H1 (cell line): Measurements from ENCODE around the gene MYO1D. TPM values are rescaled to one million over a fixed set of nuclear protein-coding genes. Genes with fewer than 3 reads are reported as not detected.

ENCODE experiments used
- CTCF ChIA-PET: fragments of 300-600 bp; sonication (Branson Sonifier 250); formaldehyde crosslinking; loops from one replicate; lab custom pipeline; 2021; ENCODE audit not compliant: partially characterized antibody; lab: Charles Lee
- POLR2A ChIA-PET: fragments of 300-600 bp; sonication (Branson Sonifier 250); formaldehyde crosslinking; loops from one replicate; lab custom pipeline; 2021; ENCODE audit warnings: inconsistent platforms; ENCODE audit not compliant: partially characterized antibody; lab: Charles Lee
- DNase-seq, 2 experiments: peaks; one replicate each; pipeline versions ENCODE4 v3.0.0 to v3.0.0-alpha.2; 2010 to 2022; ENCODE audit warnings: low spot score in 2 of 2, low read depth in 1 of 2, mixed read lengths in 1 of 2
- FAIRE-seq: peaks from 2 replicates; lab custom pipeline; 2011; peaks lifted over from hg19 to GRCh38; lab: Jason Lieb, UNC
- H2AFZ ChIP-seq: 2 replicates; pipeline ENCODE4 v1.8.1; 2012; ENCODE audit warnings: low read length, inconsistent platforms
- H2AK5ac ChIP-seq: 2 replicates; pipeline ENCODE4 v1.6.1; 2013; ENCODE audit warnings: low read depth, low read length
- H2BK120ac ChIP-seq: replicated peaks from 2 replicates; pipeline ENCODE3; 2013; ENCODE audit warnings: low read depth, low read length, inconsistent platforms
- H2BK12ac ChIP-seq: 2 replicates; pipeline ENCODE4 v1.6.1; 2013; ENCODE audit warnings: low read depth, low read length
- H2BK15ac ChIP-seq: 2 replicates; pipeline ENCODE4 v1.6.1; 2013; ENCODE audit warnings: low read length
- H2BK20ac ChIP-seq: 2 replicates; pipeline ENCODE4 v1.6.1; 2013; ENCODE audit warnings: low read length
- H2BK5ac ChIP-seq: 2 replicates; pipeline ENCODE4 v1.6.1; 2013; ENCODE audit warnings: low read depth, low read length
- H3K14ac ChIP-seq: 2 replicates; pipeline ENCODE4 v1.6.1; 2013; ENCODE audit warnings: inconsistent platforms; ENCODE audit not compliant: insufficient read length
- H3K18ac ChIP-seq: 2 replicates; pipeline ENCODE4 v1.6.1; 2013; ENCODE audit warnings: low read length; ENCODE audit errors: extremely low read depth
- H3K23ac ChIP-seq: 2 replicates; pipeline ENCODE4 v1.6.1; 2013; ENCODE audit warnings: inconsistent platforms; ENCODE audit not compliant: insufficient read length
- H3K23me2 ChIP-seq: 2 replicates; pipeline ENCODE4 v1.6.1; 2013; ENCODE audit warnings: low read depth, low read length
- H3K27ac ChIP-seq: 2 replicates; pipeline ENCODE4 v1.6.1; 2011; ENCODE audit warnings: low read depth, low read length, inconsistent platforms
- H3K27me3 ChIP-seq, 4 experiments: replicated peaks in 1 of 4; 1 replicate in 1 of 4; 2 replicates in 3 of 4; pipeline versions ENCODE4 v1.6.1 to v1.8.1; 2011 to 2013; ENCODE audit warnings: low read length in 3 of 4, mild to moderate bottlenecking in 3 of 4, inconsistent platforms in 2 of 4, mixed read lengths in 2 of 4, moderate library complexity in 1 of 4; ENCODE audit not compliant: control insufficient read depth in 3 of 4, insufficient read depth in 3 of 4; ENCODE audit errors: extremely low read depth in 1 of 4
- H3K36me3 ChIP-seq, 4 experiments: 2 replicates each; pipeline versions ENCODE4 v1.6.1 to v1.8.1; 2011 to 2013; ENCODE audit warnings: mild to moderate bottlenecking in 4 of 4, low read length in 3 of 4, moderate library complexity in 2 of 4, control low read depth in 1 of 4, inconsistent platforms in 1 of 4; ENCODE audit not compliant: insufficient read depth in 4 of 4, control insufficient read depth in 2 of 4
- H3K4ac ChIP-seq: replicated peaks from 2 replicates; pipeline ENCODE3; 2013; ENCODE audit warnings: low read length, low read depth, mixed read lengths, inconsistent platforms; ENCODE audit not compliant: insufficient read length
- H3K4me1 ChIP-seq, 4 experiments: replicated peaks in 1 of 4; 1 replicate in 1 of 4; 2 replicates in 3 of 4; pipeline versions ENCODE4 v1.6.1 to v1.8.1; 2011 to 2013; ENCODE audit warnings: low read length in 3 of 4, inconsistent platforms in 2 of 4, mixed read lengths in 1 of 4; ENCODE audit not compliant: insufficient read depth in 4 of 4, control insufficient read depth in 3 of 4
- H3K4me2 ChIP-seq, 2 experiments: 2 replicates each; pipeline versions ENCODE4 v1.6.1 to v1.8.1; 2011 to 2013; ENCODE audit warnings: low read depth in 2 of 2, low read length in 2 of 2, control low read depth in 1 of 2, inconsistent platforms in 1 of 2, mild to moderate bottlenecking in 1 of 2; ENCODE audit not compliant: insufficient read depth in 1 of 2
- H3K4me3 ChIP-seq, 4 experiments: fragments of 200-600, 300-600 bp in 1 of 4; sonication (generic), shearing (Covaris generic), sonication (Bioruptor Twin) in 1 of 4; 2 replicates each; pipeline versions ENCODE4 v1.5.1 to v1.8.1; 2011 to 2016; ENCODE audit warnings: low read length in 4 of 4, low read depth in 3 of 4, control low read depth in 2 of 4, inconsistent platforms in 2 of 4, mild to moderate bottlenecking in 2 of 4, mixed read lengths in 1 of 4, moderate library complexity in 1 of 4; ENCODE audit not compliant: insufficient read depth in 2 of 4; ENCODE audit errors: extremely low read depth in 1 of 4
- H3K56ac ChIP-seq: replicated peaks from 2 replicates; pipeline ENCODE3; 2013; ENCODE audit warnings: low read depth, mild to moderate bottlenecking, mixed read lengths, low read length, inconsistent platforms; ENCODE audit not compliant: insufficient read length
- H3K79me1 ChIP-seq: 2 replicates; pipeline ENCODE4 v1.6.1; 2013; ENCODE audit warnings: low read depth, low read length, control low read depth
- H3K79me2 ChIP-seq, 2 experiments: 2 replicates each; pipeline versions ENCODE4 v1.6.1 to v1.8.1; 2012 to 2013; ENCODE audit warnings: low read length in 2 of 2, mild to moderate bottlenecking in 2 of 2, inconsistent platforms in 1 of 2; ENCODE audit not compliant: insufficient read depth in 2 of 2, control insufficient read depth in 1 of 2
- H3K9ac ChIP-seq, 4 experiments: replicated peaks in 1 of 4; 1 replicate in 1 of 4; 2 replicates in 3 of 4; pipeline versions ENCODE4 v1.6.1 to v1.8.1; 2011 to 2013; ENCODE audit warnings: low read depth in 3 of 4, low read length in 3 of 4, control low read depth in 2 of 4, mild to moderate bottlenecking in 2 of 4, moderate library complexity in 2 of 4, inconsistent platforms in 1 of 4; ENCODE audit errors: extremely low read depth in 1 of 4
- H3K9me3 ChIP-seq, 2 experiments: 2 replicates each; pipeline versions ENCODE4 v1.6.1 to v1.8.1; 2012 to 2013; ENCODE audit warnings: mild to moderate bottlenecking in 2 of 2, moderate library complexity in 2 of 2, control low read depth in 1 of 2, inconsistent platforms in 1 of 2, low read depth in 1 of 2, low read length in 1 of 2, mixed read lengths in 1 of 2; ENCODE audit not compliant: insufficient read depth in 2 of 2
- H4K20me1 ChIP-seq, 2 experiments: replicated peaks in 1 of 2; 2 replicates each; pipeline versions ENCODE3 to v1.8.1; 2011 to 2013; ENCODE audit warnings: inconsistent platforms in 2 of 2, low read length in 2 of 2, mild to moderate bottlenecking in 1 of 2; ENCODE audit not compliant: insufficient read depth in 2 of 2, control insufficient read depth in 1 of 2
- H4K5ac ChIP-seq: 2 replicates; pipeline ENCODE4 v1.6.1; 2013; ENCODE audit warnings: low read length, low read depth, mixed read lengths, inconsistent platforms; ENCODE audit not compliant: insufficient read length
- H4K8ac ChIP-seq: 2 replicates; pipeline ENCODE4 v1.8.0; 2013; ENCODE audit warnings: mild to moderate bottlenecking, moderate library complexity, low read length, inconsistent platforms; ENCODE audit not compliant: insufficient read depth; ENCODE audit errors: extremely low read depth
- H4K91ac ChIP-seq: replicated peaks from 2 replicates; pipeline ENCODE3; 2013; ENCODE audit warnings: low read length, mixed read lengths, inconsistent platforms; ENCODE audit not compliant: insufficient read length
- CBX5 ChIP-seq: fragments of 300-800, 300-1000 bp; sonication (generic); IDR thresholded peaks from 2 replicates; pipeline ENCODE4 v1.7.1; 2016; ENCODE audit warnings: antibody characterized with exemption, low read length, low read depth
- WGBS, 2 experiments: shearing (Covaris generic) in 1 of 2; methylation state at CpG; one replicate each; pipeline versions ENCODE4 v1.1.6 to v1.1.7; 2013 to 2015; ENCODE audit warnings: low lambda C conversion rate in 2 of 2, mixed read lengths in 2 of 2, inconsistent platforms in 1 of 2, low coverage in 1 of 2, missing lambda C conversion rate in 1 of 2; ENCODE audit not compliant: insufficient replicate concordance in 2 of 2, insufficient coverage in 1 of 2, insufficient read length in 1 of 2; ENCODE audit errors: extremely low coverage in 1 of 2, missing lambda C conversion rate in 1 of 2; 5-methylcytosine and 5-hydroxymethylcytosine counted together
- polyA plus RNA-seq, 7 experiments: library from polyadenylated mRNA; depleted of rRNA in 3 of 7; stranded (reverse) in 5 of 7; unstranded in 2 of 7; fragments of >200 nt in 5 of 7; fragments of 200-250 nt in 2 of 7; gene quantifications; 1 replicate in 5 of 7; 2 replicates in 1 of 7; 4 replicates in 1 of 7; pipeline versions ENCODE4 v1.2.1 to v1.2.3, GENCODE V29; 2011 to 2013; ENCODE audit warnings: missing spikeins in 2 of 7, mixed read lengths in 2 of 7
- total RNA-seq: library from RNA; stranded (reverse); fragmentation: NEBNext Ultra II Directional; extraction: Animal tissue kit (Norgen Biotek cat#: 25700); gene quantifications from 2 replicates; pipeline ENCODE4 v1.2.1, GENCODE V29; 2021

The MYO1D gene
- total and polyA plus RNA-seq, 2 of the 8 experiments (the other 6 are each of a cell fraction or from before 2014, with no cell fraction given) = 6.5 to 25.4 TPM

DNA sequence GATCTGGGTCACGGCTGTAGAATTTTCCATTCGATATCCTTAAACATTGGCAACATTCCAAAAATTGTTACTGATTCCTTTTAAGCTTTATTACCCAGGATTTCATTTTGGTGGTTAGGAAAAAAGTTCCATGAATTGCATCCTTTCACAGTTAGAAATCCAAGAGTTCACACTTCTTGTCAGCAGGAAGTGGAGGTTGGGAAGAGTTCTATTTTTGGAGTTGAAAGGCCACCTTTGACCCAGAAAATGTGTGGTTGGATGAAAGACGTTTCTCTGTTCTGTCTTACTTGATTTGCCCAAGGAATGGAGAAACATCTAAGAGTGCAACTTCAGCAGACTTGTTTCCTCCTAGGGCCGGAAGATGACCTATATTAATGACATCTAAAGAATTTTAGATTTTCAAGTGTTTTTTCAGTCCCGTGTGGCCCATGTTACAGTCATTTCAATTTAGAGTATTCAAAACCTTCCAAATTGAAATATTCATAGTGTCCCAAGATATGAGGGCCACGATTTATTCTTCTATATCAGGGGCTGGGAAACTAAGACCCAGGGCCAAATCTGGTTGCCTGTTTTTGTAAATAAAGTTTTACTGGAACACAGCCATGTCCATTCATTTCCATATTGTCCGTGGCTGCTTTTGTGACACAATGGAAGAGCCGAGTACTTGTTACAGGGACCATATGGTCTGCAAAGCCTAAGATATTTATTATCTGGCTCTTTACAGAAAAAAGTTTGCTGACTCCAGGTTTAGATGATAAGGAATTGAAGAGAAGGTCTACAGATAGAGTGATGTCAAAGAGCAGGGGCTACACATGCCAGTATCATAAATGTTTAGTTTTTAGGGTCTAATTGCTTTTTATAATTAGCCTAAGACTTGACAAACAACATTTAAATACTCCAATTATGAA, 339.9 kb downstream of the MYO1D start:
- no peak overlapping the region for H3K23ac ChIP-seq
- no peak overlapping the region for H4K5ac ChIP-seq
- DNase-seq = no peak
- H3K4me1 ChIP-seq = peaks cover 0 to 5% (median 3%) of the 10 kb centered on the region in 4 experiments; a peak in 4 of 7 replicates
- no peak overlapping the region for H4K91ac ChIP-seq
- ChIA-PET POLR2A (no interaction called here), CTCF (interaction anchor here (0.9 to 1.6 kb wide), 2 partner anchors 9 to 73 kb away, joined by 3 to 6 read pairs; no protein-coding TSS in a partner anchor)
- no peaks in the 10 kb centered on the region for H3K79me2 ChIP-seq
- no peak overlapping the region for H2BK5ac ChIP-seq
- 87% methylated on average over 8 of the region's 8 CpGs; no CpG with 5 or more reads in 1 of the 2 experiments for WGBS, 2 experiments
- no peak overlapping the region for H3K9ac ChIP-seq
- no peaks in the 10 kb centered on the region for H3K36me3 ChIP-seq
- H2BK15ac ChIP-seq = no peak overlapping the region
- peaks cover 2% of the 10 kb centered on the region; the same call in 1 of the 2 replicates for H3K23me2 ChIP-seq
- H3K56ac ChIP-seq = no peak overlapping the region
- H3K18ac ChIP-seq = no peak overlapping the region
- H2BK20ac ChIP-seq = no peak overlapping the region
- H3K27ac ChIP-seq = no peak overlapping the region
- no peak overlapping the region for H3K4me3 ChIP-seq
- H3K14ac ChIP-seq = no peak overlapping the region
- H3K4me2 ChIP-seq = no peak overlapping the region
- no peak overlapping the region for H4K8ac ChIP-seq
- no peak overlapping the region for H2AFZ ChIP-seq
- no peak for FAIRE-seq
- H3K4ac ChIP-seq = no peak overlapping the region
- H3K79me1 ChIP-seq = no peaks in the 10 kb centered on the region
- no peaks in the 10 kb centered on the region for H3K9me3 ChIP-seq
- no peak overlapping the region for H2AK5ac ChIP-seq
- H2BK12ac ChIP-seq = no peak overlapping the region
- no peaks in the 10 kb centered on the region for H3K27me3 ChIP-seq
- TF ChIP-seq CBX5 = no peak
- no peaks in the 10 kb centered on the region for H4K20me1 ChIP-seq
- no peak overlapping the region for H2BK120ac ChIP-seq
